KMS-11 (cell line): Measurements from ENCODE around the gene SEMA3C.

ENCODE experiments used
- H2AFZ ChIP-seq: fragments of 200-600 bp; sonication (generic); 2 replicates; pipeline ENCODE4 v1.6.1; 2016; ENCODE audit warnings: antibody characterized with exemption, mixed run types, low read depth
- H3K27ac ChIP-seq: fragments of 200-600 bp; sonication (generic); 2 replicates; pipeline ENCODE4 v1.6.1; 2016; ENCODE audit warnings: mild to moderate bottlenecking, mixed run types
- H3K27me3 ChIP-seq: fragments of 200-600 bp; sonication (generic); 2 replicates; pipeline ENCODE4 v1.6.1; 2017; ENCODE audit warnings: mild to moderate bottlenecking, low read depth, mixed run types, moderate library complexity; ENCODE audit not compliant: insufficient read depth
- H3K36me3 ChIP-seq: fragments of 200-600 bp; sonication (generic); 2 replicates; pipeline ENCODE4 v1.6.1; 2017; ENCODE audit warnings: mild to moderate bottlenecking, mixed run types; ENCODE audit not compliant: insufficient read depth
- H3K4me1 ChIP-seq: fragments of 200-600 bp; sonication (generic); 2 replicates; pipeline ENCODE4 v1.6.1; 2016; ENCODE audit warnings: mild to moderate bottlenecking, low read depth, mixed run types; ENCODE audit not compliant: poor library complexity, severe bottlenecking
- H3K4me2 ChIP-seq: fragments of 200-600 bp; sonication (generic); 2 replicates; pipeline ENCODE4 v1.7.0; 2016; ENCODE audit warnings: mild to moderate bottlenecking, mixed run types
- H3K4me3 ChIP-seq: fragments of 200-600 bp; sonication (generic); IDR thresholded peaks from 2 replicates; pipeline ENCODE4 v1.6.1; 2017; ENCODE audit warnings: low read depth, low read length, mixed read lengths; ENCODE audit not compliant: insufficient read depth
- H3K79me2 ChIP-seq: fragments of 200-600 bp; sonication (generic); 2 replicates; pipeline ENCODE4 v1.6.1; 2016; ENCODE audit warnings: low read depth, mixed run types; ENCODE audit not compliant: insufficient read depth
- H3K9ac ChIP-seq: fragments of 200-600 bp; sonication (generic); 2 replicates; pipeline ENCODE4 v1.6.1; 2016; ENCODE audit warnings: mild to moderate bottlenecking, mixed run types
- H4K20me1 ChIP-seq: fragments of 200-600 bp; sonication (generic); 2 replicates; pipeline ENCODE4 v1.6.1; 2016; ENCODE audit warnings: mild to moderate bottlenecking, mixed run types; ENCODE audit not compliant: insufficient read depth
- TF ChIP-seq, protein P1 (sequence below): fragments of 200-600 bp; sonication (generic); conservative IDR thresholded peaks from 2 replicates; pipeline ENCODE4 v1.6.1; 2017; ENCODE audit warnings: low read depth, mild to moderate bottlenecking, antibody characterized with exemption, low read length, moderate library complexity, mixed read lengths

SEMA3C gene

DNA sequence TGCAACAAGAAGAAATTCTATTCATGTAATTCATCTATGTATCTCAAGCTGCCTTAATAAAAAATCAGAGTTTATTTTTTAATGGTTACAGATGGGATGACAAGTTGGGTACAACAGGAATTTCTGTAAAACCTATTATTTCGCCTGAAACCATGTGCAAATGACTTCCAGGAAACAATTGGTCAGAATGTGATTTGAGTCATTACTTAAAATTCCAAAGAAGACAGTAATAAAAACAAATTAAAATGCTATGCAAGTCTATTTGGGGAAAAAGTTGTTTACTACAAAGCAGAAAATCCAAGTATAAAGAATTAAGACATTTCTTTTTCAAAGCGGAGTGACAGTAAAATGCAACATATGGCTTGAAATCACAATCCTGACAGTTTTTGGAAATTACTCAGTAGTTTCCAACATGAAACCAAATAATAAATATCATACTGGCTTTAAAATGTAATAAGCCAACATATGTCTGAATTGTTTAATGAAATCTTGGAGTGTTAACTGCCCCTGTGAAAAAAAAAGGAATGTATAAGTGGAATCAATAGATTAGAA, 41.5 kb upstream of the SEMA3C start:
- Histone ChIP-seq H4K20me1 (no peaks in the 10 kb centered on the region), H2AFZ (no peak overlapping the region), H3K9ac (no peak overlapping the region), H3K27me3 (no peaks in the 10 kb centered on the region), H3K79me2 (no peaks in the 10 kb centered on the region), H3K4me3 (no peak overlapping the region), H3K36me3 (no peaks in the 10 kb centered on the region), H3K4me2 (no peak overlapping the region), H3K27ac (no peak overlapping the region), H3K4me1 (no peaks in the 10 kb centered on the region)
- TF ChIP-seq, protein P1, sequence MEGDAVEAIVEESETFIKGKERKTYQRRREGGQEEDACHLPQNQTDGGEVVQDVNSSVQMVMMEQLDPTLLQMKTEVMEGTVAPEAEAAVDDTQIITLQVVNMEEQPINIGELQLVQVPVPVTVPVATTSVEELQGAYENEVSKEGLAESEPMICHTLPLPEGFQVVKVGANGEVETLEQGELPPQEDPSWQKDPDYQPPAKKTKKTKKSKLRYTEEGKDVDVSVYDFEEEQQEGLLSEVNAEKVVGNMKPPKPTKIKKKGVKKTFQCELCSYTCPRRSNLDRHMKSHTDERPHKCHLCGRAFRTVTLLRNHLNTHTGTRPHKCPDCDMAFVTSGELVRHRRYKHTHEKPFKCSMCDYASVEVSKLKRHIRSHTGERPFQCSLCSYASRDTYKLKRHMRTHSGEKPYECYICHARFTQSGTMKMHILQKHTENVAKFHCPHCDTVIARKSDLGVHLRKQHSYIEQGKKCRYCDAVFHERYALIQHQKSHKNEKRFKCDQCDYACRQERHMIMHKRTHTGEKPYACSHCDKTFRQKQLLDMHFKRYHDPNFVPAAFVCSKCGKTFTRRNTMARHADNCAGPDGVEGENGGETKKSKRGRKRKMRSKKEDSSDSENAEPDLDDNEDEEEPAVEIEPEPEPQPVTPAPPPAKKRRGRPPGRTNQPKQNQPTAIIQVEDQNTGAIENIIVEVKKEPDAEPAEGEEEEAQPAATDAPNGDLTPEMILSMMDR, result no peak

DNA sequence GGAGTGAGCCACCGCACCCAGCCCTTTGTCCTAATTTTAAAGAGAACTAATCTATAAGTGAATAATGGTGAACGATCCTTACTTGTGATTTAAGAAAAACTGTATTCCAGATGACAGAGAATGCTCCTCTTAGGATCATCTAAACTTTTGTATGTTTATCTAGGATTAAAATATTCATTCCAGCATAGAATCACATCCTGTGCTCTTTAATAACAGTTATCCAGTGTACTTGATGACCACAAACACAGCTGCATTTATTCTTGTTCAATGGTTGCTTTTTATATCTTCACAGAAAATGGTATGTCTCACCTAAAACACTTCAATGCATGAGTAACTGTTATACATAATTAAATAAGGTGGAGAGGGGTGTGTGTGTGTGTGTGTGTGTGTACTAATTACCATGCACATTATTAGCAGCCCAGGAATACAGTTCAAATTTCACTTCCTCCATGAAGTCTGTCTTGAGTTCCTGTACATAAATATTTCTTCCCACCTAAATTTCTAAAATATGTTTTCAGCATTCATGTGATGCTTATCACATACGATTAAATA, 38.5 kb upstream of the SEMA3C start:
- Histone ChIP-seq H3K4me1 (no peaks in the 10 kb centered on the region), H3K36me3 (no peaks in the 10 kb centered on the region), H3K27me3 (no peaks in the 10 kb centered on the region), H3K79me2 (no peaks in the 10 kb centered on the region), H3K4me2 (no peak overlapping the region), H3K4me3 (no peak overlapping the region), H4K20me1 (no peaks in the 10 kb centered on the region), H3K27ac (no peak overlapping the region), H2AFZ (no peak overlapping the region), H3K9ac (no peak overlapping the region)
- TF ChIP-seq, protein P1, result no peak

DNA sequence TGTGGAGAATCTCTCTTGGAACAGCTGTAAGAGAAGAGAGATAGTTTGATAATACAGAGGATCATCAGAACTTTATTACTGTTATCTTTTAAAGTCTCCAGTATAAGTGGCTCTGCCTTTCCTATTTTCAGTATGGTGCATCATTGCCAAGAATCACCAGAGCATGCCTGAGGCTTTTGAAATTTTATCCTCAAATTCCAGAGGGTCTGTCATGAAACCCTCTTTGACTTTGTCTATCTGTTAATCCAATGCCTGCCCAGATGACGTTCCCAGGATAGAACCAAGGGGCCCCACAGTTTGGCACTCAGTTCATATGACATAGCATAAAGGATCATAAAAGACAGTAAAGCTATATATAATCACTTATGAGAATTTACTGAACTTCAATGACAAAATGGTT, 35.3 kb upstream of the SEMA3C start:
- no peaks in the 10 kb centered on the region for H3K36me3 ChIP-seq
- H3K9ac ChIP-seq, result no peak overlapping the region
- no peak overlapping the region for H2AFZ ChIP-seq
- H3K4me2 ChIP-seq, result no peak overlapping the region
- TF ChIP-seq, protein P1, result no peak
- H3K27me3 ChIP-seq, result no peaks in the 10 kb centered on the region
- H3K27ac ChIP-seq, result no peak overlapping the region
- no peaks in the 10 kb centered on the region for H3K4me1 ChIP-seq
- H3K4me3 ChIP-seq, result no peak overlapping the region
- H4K20me1 ChIP-seq, result no peaks in the 10 kb centered on the region
- no peaks in the 10 kb centered on the region for H3K79me2 ChIP-seq

DNA sequence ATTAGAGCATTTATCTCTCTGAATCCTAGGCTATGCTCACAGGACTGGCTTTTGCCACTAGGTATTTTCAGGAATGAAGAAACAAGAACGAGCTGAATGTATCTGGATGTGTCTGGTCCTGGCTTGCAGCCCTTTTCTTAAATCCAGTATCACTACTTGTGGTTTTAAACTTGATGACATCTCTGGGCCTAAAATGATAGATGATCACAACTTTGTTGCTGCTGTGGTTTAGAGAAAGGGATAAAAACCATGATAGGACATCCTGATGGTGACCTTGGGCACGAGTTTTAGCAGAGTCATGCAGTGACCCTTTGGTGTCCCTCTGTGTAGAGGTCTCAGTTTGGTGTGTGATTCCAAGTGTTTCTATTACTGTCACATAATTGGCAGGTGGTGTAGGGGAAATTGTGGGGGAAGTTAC, 31.7 kb upstream of the SEMA3C start:
- Histone ChIP-seq H2AFZ (no peak overlapping the region), H3K9ac (no peak overlapping the region), H3K4me2 (no peak overlapping the region), H3K4me1 (no peaks in the 10 kb centered on the region), H3K27me3 (no peaks in the 10 kb centered on the region), H3K79me2 (no peaks in the 10 kb centered on the region), H3K27ac (no peak overlapping the region), H4K20me1 (no peaks in the 10 kb centered on the region), H3K36me3 (no peaks in the 10 kb centered on the region), H3K4me3 (no peak overlapping the region)
- TF ChIP-seq, protein P1, result no peak
